Measurements from ENCODE around the gene ZBTB20. TPM values are rescaled to one million over a fixed set of nuclear protein-coding genes. Genes with fewer than 3 reads are reported as not detected.

The ZBTB20 gene
- total RNA-seq, 2 donors from 2014 or later: 112 to 120 TPM

DNA sequence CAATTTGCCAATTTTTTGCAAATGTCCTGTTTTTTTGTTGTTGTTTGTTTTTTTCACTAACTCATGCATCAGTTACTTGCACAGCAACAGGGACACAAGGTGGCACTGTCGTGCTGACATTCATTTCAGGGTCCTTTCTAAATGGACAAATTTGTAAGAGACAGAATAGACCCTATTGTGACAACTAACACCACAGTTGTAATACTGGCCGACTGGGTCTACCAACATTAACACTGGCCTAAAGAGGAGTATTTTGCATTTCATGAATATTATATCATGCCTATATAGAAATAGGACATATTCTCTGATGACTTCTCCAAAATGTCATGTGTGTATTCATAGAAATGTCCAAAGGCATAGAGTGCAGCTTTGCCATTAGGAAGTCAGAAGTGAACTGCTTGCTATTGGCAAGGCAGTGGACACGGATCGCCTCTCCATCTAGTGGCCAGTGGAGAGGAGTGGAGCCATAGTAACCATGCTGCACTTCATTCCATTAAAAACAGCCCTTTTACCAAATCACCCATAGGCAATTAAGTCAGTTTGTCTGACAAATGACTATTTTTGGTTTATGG lies 54.8 kb downstream of the ZBTB20 start:
- TF ChIP-seq, protein P1, sequence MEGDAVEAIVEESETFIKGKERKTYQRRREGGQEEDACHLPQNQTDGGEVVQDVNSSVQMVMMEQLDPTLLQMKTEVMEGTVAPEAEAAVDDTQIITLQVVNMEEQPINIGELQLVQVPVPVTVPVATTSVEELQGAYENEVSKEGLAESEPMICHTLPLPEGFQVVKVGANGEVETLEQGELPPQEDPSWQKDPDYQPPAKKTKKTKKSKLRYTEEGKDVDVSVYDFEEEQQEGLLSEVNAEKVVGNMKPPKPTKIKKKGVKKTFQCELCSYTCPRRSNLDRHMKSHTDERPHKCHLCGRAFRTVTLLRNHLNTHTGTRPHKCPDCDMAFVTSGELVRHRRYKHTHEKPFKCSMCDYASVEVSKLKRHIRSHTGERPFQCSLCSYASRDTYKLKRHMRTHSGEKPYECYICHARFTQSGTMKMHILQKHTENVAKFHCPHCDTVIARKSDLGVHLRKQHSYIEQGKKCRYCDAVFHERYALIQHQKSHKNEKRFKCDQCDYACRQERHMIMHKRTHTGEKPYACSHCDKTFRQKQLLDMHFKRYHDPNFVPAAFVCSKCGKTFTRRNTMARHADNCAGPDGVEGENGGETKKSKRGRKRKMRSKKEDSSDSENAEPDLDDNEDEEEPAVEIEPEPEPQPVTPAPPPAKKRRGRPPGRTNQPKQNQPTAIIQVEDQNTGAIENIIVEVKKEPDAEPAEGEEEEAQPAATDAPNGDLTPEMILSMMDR (IDR thresholded peaks at IDR 0.05): peak; percentile 72
- Histone ChIP-seq H3K4me3 (no peak overlapping the region), H3K27me3 (replicated peaks; ENCODE audit: insufficient read depth) (no peaks in the 10 kb centered on the region), H3K9me3 (no peaks in the 10 kb centered on the region), H3K27ac (no peak overlapping the region), H3K4me1 (ENCODE audit: control insufficient read depth in 1 of 2, low read depth in 2 of 2) (peaks cover 14 to 38% of the 10 kb centered on the region in 2 donors), H3K36me3 (no peaks in the 10 kb centered on the region)
- ATAC-seq (ENCODE audit: insufficient number of reproducible peaks, low FRiP score, low read depth): no peak
- DNase-seq (ENCODE audit: low spot score): no peak

DNA sequence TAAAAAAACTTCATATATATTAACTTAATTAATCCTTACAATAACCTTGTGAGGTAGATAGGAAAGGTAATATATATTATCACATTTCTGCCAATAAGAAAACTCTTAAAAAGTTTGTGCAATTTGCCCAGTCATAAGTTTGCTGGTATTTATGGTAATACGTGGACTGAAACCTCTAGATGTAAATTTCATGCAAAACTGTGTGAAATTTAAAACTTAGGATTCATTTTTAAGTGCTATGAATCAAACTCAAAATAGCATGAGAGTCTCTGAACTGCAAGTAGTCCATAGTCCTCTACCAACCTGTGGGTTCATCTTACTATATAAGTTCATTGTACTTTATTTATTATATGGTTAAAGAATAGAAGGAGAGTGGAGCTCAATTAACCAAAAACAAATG lies 56.4 kb downstream of the ZBTB20 start:
- ATAC-seq (ENCODE audit: insufficient number of reproducible peaks, low FRiP score, low read depth) (no peak), DNase-seq (ENCODE audit: low spot score) (no peak)
- Histone ChIP-seq H3K4me3 (no peak overlapping the region), H3K27ac (no peak overlapping the region), H3K27me3 (replicated peaks; ENCODE audit: insufficient read depth) (no peaks in the 10 kb centered on the region), H3K4me1 (ENCODE audit: control insufficient read depth in 1 of 2, low read depth in 2 of 2) (peaks cover 18 to 35% of the 10 kb centered on the region in 2 donors), H3K9me3 (no peaks in the 10 kb centered on the region), H3K36me3 (no peaks in the 10 kb centered on the region)
- TF ChIP-seq, protein P1 (IDR thresholded peaks at IDR 0.05): no peak

DNA sequence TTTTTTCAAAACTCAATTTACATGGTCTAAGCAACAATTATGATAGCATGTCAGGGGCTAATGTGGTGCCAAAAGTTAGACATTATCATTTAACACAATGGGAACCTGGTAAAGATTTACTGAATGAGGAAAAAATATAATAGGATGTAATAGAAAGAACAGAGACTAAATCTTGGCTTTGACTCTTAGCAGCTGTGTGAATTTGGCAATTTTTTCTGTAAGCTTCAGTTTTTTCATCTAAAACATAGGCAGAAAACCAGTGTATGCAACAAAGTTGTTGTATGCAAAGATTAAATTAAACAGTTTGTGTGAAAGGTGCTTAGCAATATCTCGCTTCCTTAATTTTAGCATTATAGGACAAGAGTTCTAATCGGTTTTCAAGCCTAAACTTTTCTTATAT lies 57.6 kb downstream of the ZBTB20 start:
- no peak overlapping the region for H3K27ac ChIP-seq
- peaks cover 20 to 37% of the 10 kb centered on the region in 2 donors for H3K4me1 ChIP-seq (ENCODE audit: control insufficient read depth in 1 of 2, low read depth in 2 of 2)
- ATAC-seq (ENCODE audit: insufficient number of reproducible peaks, low FRiP score, low read depth): no peak
- H3K36me3 ChIP-seq: no peaks in the 10 kb centered on the region
- DNase-seq (ENCODE audit: low spot score): no peak
- no peaks in the 10 kb centered on the region for H3K9me3 ChIP-seq
- TF ChIP-seq, protein P1 (IDR thresholded peaks at IDR 0.05): no peak
- H3K4me3 ChIP-seq: no peak overlapping the region
- H3K27me3 ChIP-seq (replicated peaks; ENCODE audit: insufficient read depth): no peaks in the 10 kb centered on the region

DNA sequence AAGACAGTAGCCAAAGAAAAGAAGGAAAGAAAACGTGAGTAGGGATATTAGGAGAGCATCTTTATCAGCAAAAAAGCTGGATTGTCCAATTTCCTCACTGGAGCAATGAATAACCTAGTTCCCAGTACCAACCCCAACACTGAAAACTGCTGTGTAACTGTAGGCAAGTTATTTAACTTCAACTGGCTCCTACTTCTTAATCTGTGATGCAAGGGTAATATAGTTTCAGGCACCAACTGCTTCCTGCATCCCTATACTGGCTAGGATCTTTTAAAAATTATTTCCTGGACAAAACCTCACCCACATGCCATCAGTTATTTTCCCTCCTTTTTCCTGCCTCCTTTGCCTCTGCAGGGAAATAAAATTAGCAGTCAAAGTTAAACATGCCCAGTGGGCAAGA lies 59.6 kb downstream of the ZBTB20 start:
- peaks cover 20 to 29% of the 10 kb centered on the region in 2 donors for H3K4me1 ChIP-seq (ENCODE audit: control insufficient read depth in 1 of 2, low read depth in 2 of 2)
- ATAC-seq (ENCODE audit: insufficient number of reproducible peaks, low FRiP score, low read depth): no peak

DNA sequence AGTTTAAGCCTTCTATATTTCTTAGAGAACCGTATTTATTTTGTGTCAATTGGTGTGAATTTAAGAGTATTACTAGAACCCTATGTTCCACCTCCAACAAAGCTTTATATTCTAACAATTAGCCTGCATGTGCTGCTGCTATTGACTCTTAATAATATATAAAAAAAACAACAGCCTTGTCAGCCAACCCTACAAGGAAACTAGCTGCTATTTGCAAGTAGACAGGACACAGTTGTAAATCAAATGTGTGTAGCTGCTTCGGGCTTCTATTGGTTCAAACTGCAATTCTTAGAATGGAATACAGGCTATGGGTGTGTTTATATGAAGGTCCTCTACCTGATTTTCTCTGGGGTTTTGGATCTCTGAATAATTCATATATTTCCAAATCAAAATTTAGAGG lies 60.7 kb downstream of the ZBTB20 start:
- Histone ChIP-seq H3K36me3 (no peaks in the 10 kb centered on the region), H3K9me3 (no peaks in the 10 kb centered on the region), H3K27me3 (replicated peaks; ENCODE audit: insufficient read depth) (no peaks in the 10 kb centered on the region), H3K4me3 (no peak overlapping the region), H3K4me1 (ENCODE audit: control insufficient read depth in 1 of 2, low read depth in 2 of 2) (peaks cover 16 to 23% of the 10 kb centered on the region in 2 donors), H3K27ac (no peak overlapping the region)
- ATAC-seq (ENCODE audit: insufficient number of reproducible peaks, low FRiP score, low read depth): no peak
- TF ChIP-seq, protein P1 (IDR thresholded peaks at IDR 0.05): no peak
- no peak for DNase-seq (ENCODE audit: low spot score)

More for the DNA sequence above, 59.6 kb downstream of the ZBTB20 start:
- no peaks in the 10 kb centered on the region for H3K9me3 ChIP-seq
- H3K27me3 ChIP-seq (replicated peaks; ENCODE audit: insufficient read depth): no peaks in the 10 kb centered on the region
- TF ChIP-seq, protein P1 (IDR thresholded peaks at IDR 0.05): no peak
- no peak for DNase-seq (ENCODE audit: low spot score)
- H3K4me3 ChIP-seq: no peak overlapping the region
- H3K27ac ChIP-seq: no peak overlapping the region
- no peaks in the 10 kb centered on the region for H3K36me3 ChIP-seq
